ENCODE results near the gene RALGPS2. TPM values are rescaled to one million over a fixed set of nuclear protein-coding genes. Genes with fewer than 3 reads are reported as not detected.

The RALGPS2 gene
- polyA plus RNA-seq, 1 of the 3 experiments (the other 2 are of a cell fraction), result 5.1 TPM

- Histone ChIP-seq H3K4me3 (ENCODE audit: low read depth in 2 of 2, low read length in 1 of 2) (no peak overlapping the region), H3K9ac (no peak overlapping the region), H3K9me3 (no peaks in the 10 kb centered on the region), H3K27me3 (ENCODE audit: insufficient read depth) (no peaks in the 10 kb centered on the region), H2AFZ (ENCODE audit: low read depth) (no peak overlapping the region), H3K79me2 (ENCODE audit: insufficient read depth) (no peaks in the 10 kb centered on the region), H3K27ac (ENCODE audit: low read depth in 2 of 2, low read length in 1 of 2) (no peak overlapping the region), H3F3A (replicated peaks; ENCODE audit: insufficient read depth) (peaks cover 3% of the 10 kb centered on the region), H4K20me1 (ENCODE audit: insufficient read depth) (no peaks in the 10 kb centered on the region), H3K4me2 (no peak overlapping the region), H3K9me2 (no peaks in the 10 kb centered on the region; the same call in 1 of the 2 replicates), H3K36me3 (replicated peaks in 1 of 2; ENCODE audit: control insufficient read depth in 1 of 2, insufficient read depth in 2 of 2, low read length in 1 of 2) (no peaks in the 10 kb centered on the region), H3K4me1 (ENCODE audit: control insufficient read depth in 1 of 2, insufficient read depth in 2 of 2, low read depth in 1 of 2, low read length in 1 of 2) (peaks cover 0 to 27% of the 10 kb centered on the region in 2 experiments; a peak in 1 of 4 replicates)
- TF ChIP-seq RAD21 (IDR thresholded peaks at IDR 0.05; ENCODE audit: low read length), result no peak
- TF ChIP-seq NRF1 (IDR thresholded peaks at IDR 0.05; ENCODE audit: low read depth, low read length), result no peak
- no peak for TF ChIP-seq TCF12 (IDR thresholded peaks at IDR 0.05)
- no peak for TF ChIP-seq ELF1 (IDR thresholded peaks at IDR 0.05)
- no peak for TF ChIP-seq GATA2 (CRISPR knock-in tag; IDR thresholded peaks at IDR 0.05)
- TF ChIP-seq EZH2phosphoT487 (IDR thresholded peaks at IDR 0.05; ENCODE audit: borderline replicate concordance, low read depth), result no peak
- TF ChIP-seq EP300 (IDR thresholded peaks at IDR 0.05; ENCODE audit: borderline replicate concordance in 1 of 2, low read depth in 1 of 2, low read length in 1 of 2), result no peak
- TF ChIP-seq JUND (IDR thresholded peaks at IDR 0.05), result no peak
- TF ChIP-seq USF2 (IDR thresholded peaks at IDR 0.05; ENCODE audit: borderline replicate concordance, low read depth, low read length), result no peak
- TF ChIP-seq FOXM1 (IDR thresholded peaks at IDR 0.05; ENCODE audit: low read depth), result no peak
- no peak for TF ChIP-seq RXRA (IDR thresholded peaks at IDR 0.05; ENCODE audit: borderline replicate concordance, low read depth)
- no peak for TF ChIP-seq POLR2AphosphoS5 (IDR thresholded peaks at IDR 0.05; ENCODE audit: low read depth, low read length)
- WGBS (ENCODE audit: low lambda C conversion rate), result 96% methylated on average over 2 of the region's 2 CpGs
- POLR2A ChIA-PET, result no interaction called here
- CTCF ChIA-PET, result no interaction called here
- DNase-seq, result no peak
Observed at GRCh38 chr1:178683291-178683690, 41.8 kb upstream of the RALGPS2 start.

GRCh38 chr1:178684111-178684510 is 40.9 kb upstream of the RALGPS2 start:
- Histone ChIP-seq H3K36me3 (replicated peaks in 1 of 2; ENCODE audit: control insufficient read depth in 1 of 2, insufficient read depth in 2 of 2, low read length in 1 of 2) (no peaks in the 10 kb centered on the region), H3K9ac (0 out of 2 replicates have a peak overlapping the region, but pooled peaks have one; percentile 23), H3K27me3 (ENCODE audit: insufficient read depth) (no peaks in the 10 kb centered on the region), H3K4me3 (ENCODE audit: low read depth in 2 of 2, low read length in 1 of 2) (no peak overlapping the region), H4K20me1 (ENCODE audit: insufficient read depth) (no peaks in the 10 kb centered on the region), H2AFZ (ENCODE audit: low read depth) (no peak overlapping the region), H3K27ac (ENCODE audit: low read depth in 2 of 2, low read length in 1 of 2) (peak overlapping the region in 1 of 2 experiments; percentile 63; a peak in 3 of 4 replicates), H3K4me1 (ENCODE audit: control insufficient read depth in 1 of 2, insufficient read depth in 2 of 2, low read depth in 1 of 2, low read length in 1 of 2) (peaks cover 0 to 27% of the 10 kb centered on the region in 2 experiments; a peak in 1 of 4 replicates), H3F3A (replicated peaks; ENCODE audit: insufficient read depth) (peaks cover 3% of the 10 kb centered on the region), H3K9me3 (no peaks in the 10 kb centered on the region), H3K4me2 (peak overlapping the region; percentile 35; the same call in 1 of the 2 replicates), H3K9me2 (no peaks in the 10 kb centered on the region; the same call in 1 of the 2 replicates), H3K79me2 (ENCODE audit: insufficient read depth) (no peaks in the 10 kb centered on the region)
- ChIA-PET POLR2A (no interaction called here), CTCF (no interaction called here)
- no peak for DNase-seq
- WGBS (ENCODE audit: low lambda C conversion rate), result 82% methylated on average over 5 of the region's 5 CpGs
- no peak for TF ChIP-seq RAD21 (IDR thresholded peaks at IDR 0.05; ENCODE audit: low read length)
- TF ChIP-seq FOXJ3 (CRISPR knock-in tag; IDR thresholded peaks at IDR 0.05), result no peak
- no peak for TF ChIP-seq USF2 (IDR thresholded peaks at IDR 0.05; ENCODE audit: borderline replicate concordance, low read depth, low read length)
- TF ChIP-seq USF1 (IDR thresholded peaks at IDR 0.05; ENCODE audit: borderline replicate concordance, low read depth), result no peak
- TF ChIP-seq ZBTB33 (IDR thresholded peaks at IDR 0.05; ENCODE audit: borderline replicate concordance, low read depth), result no peak
- TF ChIP-seq ELF1 (IDR thresholded peaks at IDR 0.05), result no peak
- no peak for TF ChIP-seq FOXM1 (IDR thresholded peaks at IDR 0.05; ENCODE audit: low read depth)
- TF ChIP-seq MAX (IDR thresholded peaks at IDR 0.05; ENCODE audit: low read depth), result no peak
